HepG2 (cell line): ENCODE results near the gene MGAT2. TPM values are rescaled to one million over a fixed set of nuclear protein-coding genes. Genes with fewer than 3 reads are reported as not detected.
A peak's percentile ranks its signal among the peaks of the same experiment; 100 is the strongest.

Source experiments
- AKNA ChIP-seq: sonication (generic); formaldehyde crosslinking; IDR thresholded peaks from 2 replicates; pipeline ENCODE4 v1.4.0; 2020; ENCODE audit warnings: missing genetic modification reagents, borderline replicate concordance
- HMGXB4 ChIP-seq, 2 experiments: sonication (generic) in 1 of 2; formaldehyde crosslinking in 1 of 2; IDR thresholded peaks; 2 replicates each; pipeline versions ENCODE4 v1.4.0 to v1.6.1; 2018 to 2020; ENCODE audit warnings: missing genetic modification reagents in 2 of 2, borderline replicate concordance in 1 of 2, low read depth in 1 of 2, mild to moderate bottlenecking in 1 of 2, missing biosample characterization in 1 of 2
- JUND ChIP-seq: sonication (generic); formaldehyde crosslinking; IDR thresholded peaks from 2 replicates; pipeline ENCODE4 v1.8.0; 2022; ENCODE audit warnings: mild to moderate bottlenecking, missing genetic modification reagents
- KLF12 ChIP-seq: sonication (generic); formaldehyde crosslinking; IDR thresholded peaks from 2 replicates; pipeline ENCODE4 v1.4.0; 2020; ENCODE audit warnings: missing genetic modification reagents, borderline replicate concordance
- NAIF1 ChIP-seq: sonication (generic); formaldehyde crosslinking; IDR thresholded peaks from 2 replicates; pipeline ENCODE4 v1.5.0; 2020; ENCODE audit warnings: mild to moderate bottlenecking, missing genetic modification reagents, borderline replicate concordance
- PLSCR1 ChIP-seq: sonication (generic); formaldehyde crosslinking; IDR thresholded peaks from 2 replicates; pipeline ENCODE4 v1.5.0; 2020; ENCODE audit warnings: missing genetic modification reagents, mild to moderate bottlenecking, borderline replicate concordance
- RFXAP ChIP-seq: sonication (generic); formaldehyde crosslinking; IDR thresholded peaks from 2 replicates; pipeline ENCODE4 v1.4.0; 2020; ENCODE audit warnings: missing genetic modification reagents, borderline replicate concordance
- SMAD9 ChIP-seq: sonication (generic); formaldehyde crosslinking; IDR thresholded peaks from 2 replicates; pipeline ENCODE4 v1.5.1; 2020; ENCODE audit warnings: mild to moderate bottlenecking, missing genetic modification reagents
- SMYD3 ChIP-seq: sonication (generic); formaldehyde crosslinking; IDR thresholded peaks from 2 replicates; pipeline ENCODE4 v1.8.1; 2023; ENCODE audit warnings: mild to moderate bottlenecking, missing genetic modification reagents
- TBX2 ChIP-seq: sonication (generic); formaldehyde crosslinking; IDR thresholded peaks from 2 replicates; pipeline ENCODE4 v1.5.0; 2020; ENCODE audit warnings: missing genetic modification reagents, mild to moderate bottlenecking, borderline replicate concordance
- THAP11 ChIP-seq: IDR thresholded peaks from 2 replicates; pipeline ENCODE4 v1.6.1; 2016; ENCODE audit warnings: missing biosample characterization, missing genetic modification reagents
- TRIM24 ChIP-seq: sonication (generic); formaldehyde crosslinking; IDR thresholded peaks from 2 replicates; pipeline ENCODE4 v1.8.0; 2022; ENCODE audit warnings: mild to moderate bottlenecking, missing genetic modification reagents
- ZBTB7B ChIP-seq: sonication (generic); formaldehyde crosslinking; IDR thresholded peaks from 2 replicates; pipeline ENCODE4 v1.4.0; 2020; ENCODE audit warnings: missing genetic modification reagents
- ZNF30 ChIP-seq: sonication (generic); formaldehyde crosslinking; IDR thresholded peaks from 2 replicates; pipeline ENCODE4 v1.5.0; 2020; ENCODE audit warnings: mild to moderate bottlenecking, missing genetic modification reagents
- ZNF335 ChIP-seq: sonication (generic); formaldehyde crosslinking; IDR thresholded peaks from 2 replicates; pipeline ENCODE4 v1.4.0; 2020; ENCODE audit warnings: missing genetic modification reagents
- ZNF549 ChIP-seq: sonication (generic); formaldehyde crosslinking; IDR thresholded peaks from 2 replicates; pipeline ENCODE4 v1.5.0; 2020; ENCODE audit warnings: missing genetic modification reagents
- ZNF607 ChIP-seq: sonication (generic); formaldehyde crosslinking; IDR thresholded peaks from 2 replicates; pipeline ENCODE4 v1.5.1; 2020; ENCODE audit warnings: missing genetic modification reagents, mild to moderate bottlenecking, borderline replicate concordance
- ZNF891 ChIP-seq: sonication (generic); formaldehyde crosslinking; IDR thresholded peaks from 2 replicates; pipeline ENCODE4 v1.5.0; 2020; ENCODE audit warnings: mild to moderate bottlenecking, missing genetic modification reagents
- ZSCAN12 ChIP-seq: sonication (generic); formaldehyde crosslinking; IDR thresholded peaks from 2 replicates; pipeline ENCODE4 v1.9.0; 2021; ENCODE audit warnings: mild to moderate bottlenecking, missing genetic modification reagents
- ZSCAN22 ChIP-seq: sonication (generic); formaldehyde crosslinking; IDR thresholded peaks from 2 replicates; pipeline ENCODE4 v1.4.0; 2020; ENCODE audit warnings: mild to moderate bottlenecking, missing genetic modification reagents
- polyA plus RNA-seq, 8 experiments: library from polyadenylated mRNA; depleted of rRNA in 3 of 8; stranded (reverse) in 7 of 8; unstranded in 1 of 8; fragments of >200 nt; fragmentation: Illumina TruSeq in 4 of 8; extraction: Trizol in 4 of 8; gene quantifications; 2 replicates each; pipeline versions ENCODE4 v1.2.1 to v1.2.3, GENCODE V29; 2011 to 2016; ENCODE audit warnings: low read depth in 4 of 8, missing spikeins in 1 of 8, mixed read lengths in 1 of 8; ENCODE audit not compliant: insufficient read depth in 1 of 8
- total RNA-seq, 5 experiments: library from RNA; depleted of rRNA; stranded (reverse); fragments of >200 nt; fragmentation: Illumina TruSeq; extraction: Trizol; gene quantifications; 2 replicates each; pipeline ENCODE4 v1.2.3, GENCODE V29; 2016; ENCODE audit warnings: low read depth in 1 of 5
- TF ChIP-seq, protein P1 (sequence below): IDR thresholded peaks from 2 replicates; pipeline ENCODE4 v1.6.1; 2016; ENCODE audit warnings: mild to moderate bottlenecking

The MGAT2 gene
- total and polyA plus RNA-seq, 2 of the 13 experiments (the other 11 are each of a cell fraction or from before 2014, with no cell fraction given) = 12.9 to 51.9 TPM

DNA sequence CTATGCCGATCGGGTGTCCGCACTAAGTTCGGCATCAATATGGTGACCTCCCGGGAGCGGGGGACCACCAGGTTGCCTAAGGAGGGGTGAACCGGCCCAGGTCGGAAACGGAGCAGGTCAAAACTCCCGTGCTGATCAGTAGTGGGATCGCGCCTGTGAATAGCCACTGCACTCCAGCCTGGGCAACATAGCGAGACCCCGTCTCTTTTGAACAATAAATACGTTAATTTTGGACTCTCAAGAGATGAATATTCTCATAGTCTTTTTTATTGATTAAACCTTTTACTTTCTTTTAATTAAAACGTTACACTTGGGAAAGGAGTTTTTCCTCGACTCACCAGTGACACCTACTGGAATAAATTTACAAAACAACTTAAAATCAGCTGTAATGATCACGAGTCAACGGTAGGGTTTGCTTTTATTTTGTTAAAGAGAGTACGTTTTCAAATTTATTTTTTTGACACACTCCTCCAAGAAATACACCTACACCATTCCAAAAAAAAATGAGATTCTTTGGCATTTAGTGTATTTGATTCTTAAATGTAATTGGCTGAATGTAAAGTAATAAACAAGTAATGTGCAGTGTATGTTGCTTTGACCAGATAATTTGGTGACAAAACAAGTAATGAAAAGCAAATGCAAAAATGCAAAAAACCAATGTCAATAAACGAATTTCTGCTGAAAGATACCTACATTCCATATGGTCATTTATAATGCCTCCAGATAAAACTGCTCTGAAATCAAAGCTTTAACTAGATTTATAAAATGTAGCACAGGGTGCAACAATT is 33.7 kb upstream of the MGAT2 start (continued):
- TF ChIP-seq ZNF607 (no peak), ZNF549 (CRISPR knock-in tag) (no peak), ZNF891 (no peak), ZNF335 (peak; percentile 36), PLSCR1 (CRISPR knock-in tag) (no peak), JUND (CRISPR knock-in tag) (no peak), ZSCAN12 (CRISPR knock-in tag) (no peak), AKNA (CRISPR knock-in tag) (no peak), RFXAP (CRISPR knock-in tag) (peak; percentile 56; the same call in 1 of the 2 replicates), HMGXB4 (CRISPR knock-in tag; IDR thresholded peaks at IDR 0.05; ENCODE audit: borderline replicate concordance in 1 of 2, low read depth in 1 of 2) (peak; percentile 63 to 92; a peak in 3 of 4 replicates), TRIM24 (no peak), NAIF1 (no peak), SMYD3 (CRISPR knock-in tag) (0 out of 2 replicates have a peak, but pooled peaks have one; percentile 36), ZNF30 (CRISPR knock-in tag) (no peak), ZBTB7B (CRISPR knock-in tag) (peak; percentile 58; the same call in 1 of the 2 replicates), KLF12 (CRISPR knock-in tag) (no peak), ZSCAN22 (no peak), SMAD9 (CRISPR knock-in tag) (no peak), THAP11 (CRISPR knock-in tag) (0 out of 2 replicates have a peak, but pooled peaks have one; percentile 9), TBX2 (CRISPR knock-in tag) (no peak; the same call in 1 of the 2 replicates)
- TF ChIP-seq, protein P1, sequence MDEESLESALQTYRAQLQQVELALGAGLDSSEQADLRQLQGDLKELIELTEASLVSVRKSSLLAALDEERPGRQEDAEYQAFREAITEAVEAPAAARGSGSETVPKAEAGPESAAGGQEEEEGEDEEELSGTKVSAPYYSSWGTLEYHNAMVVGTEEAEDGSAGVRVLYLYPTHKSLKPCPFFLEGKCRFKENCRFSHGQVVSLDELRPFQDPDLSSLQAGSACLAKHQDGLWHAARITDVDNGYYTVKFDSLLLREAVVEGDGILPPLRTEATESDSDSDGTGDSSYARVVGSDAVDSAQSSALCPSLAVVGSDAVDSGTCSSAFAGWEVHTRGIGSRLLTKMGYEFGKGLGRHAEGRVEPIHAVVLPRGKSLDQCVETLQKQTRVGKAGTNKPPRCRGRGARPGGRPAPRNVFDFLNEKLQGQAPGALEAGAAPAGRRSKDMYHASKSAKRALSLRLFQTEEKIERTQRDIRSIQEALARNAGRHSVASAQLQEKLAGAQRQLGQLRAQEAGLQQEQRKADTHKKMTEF (CRISPR knock-in tag) = peak; percentile 76; the same call in 1 of the 2 replicates
